Activated CD8-positive, alpha-beta T cell treated with anti-CD3 and anti-CD28 coated beads for 36 hours (primary cell): Measurements from ENCODE around the gene DDA1. TPM values are rescaled to one million over a fixed set of nuclear protein-coding genes. Genes with fewer than 3 reads are reported as not detected.

ENCODE experiments used
- ATAC-seq: fragments of 200-7000 bp; cut with Tn5 transposase; one replicate; pipeline ENCODE4 v1.10.0; 2021; ENCODE audit warnings: mild to moderate bottlenecking, moderate library complexity
- CTCF ChIA-PET: fragments of 350-600 bp; sonication (Branson Sonifier 250); formaldehyde crosslinking; loops from one replicate; lab custom pipeline; 2021; ENCODE audit warnings: antibody characterized with exemption; lab: Charles Lee
- POLR2A ChIA-PET: fragments of 350-600 bp; sonication (Branson Sonifier 250); formaldehyde crosslinking; loops from one replicate; lab custom pipeline; 2021; ENCODE audit warnings: antibody characterized with exemption; lab: Charles Lee
- DNase-seq: peaks from one replicate; pipeline ENCODE4 v3.0.0-alpha.2; 2020
- H3K27ac Mint-ChIP-seq: one replicate; pipeline ENCODE4 v1.8.0; 2021; ENCODE audit warnings: mild to moderate bottlenecking, mixed read lengths
- H3K27me3 Mint-ChIP-seq: one replicate; pipeline ENCODE4 v1.8.0; 2021; ENCODE audit warnings: mixed read lengths
- H3K36me3 Mint-ChIP-seq: one replicate; pipeline ENCODE4 v1.8.0; 2021; ENCODE audit warnings: low read depth, mixed read lengths
- H3K4me1 Mint-ChIP-seq: one replicate; pipeline ENCODE4 v1.8.0; 2021; ENCODE audit warnings: low read depth, mixed read lengths
- H3K4me3 Mint-ChIP-seq: one replicate; pipeline ENCODE4 v1.8.0; 2021; ENCODE audit warnings: mild to moderate bottlenecking, moderate library complexity, mixed read lengths
- H3K9me3 Mint-ChIP-seq: one replicate; pipeline ENCODE4 v1.8.0; 2021; ENCODE audit warnings: mixed read lengths
- intact Hi-C: fragments of 100-400 bp; cut with micrococcal nuclease; formaldehyde crosslinking; loops from one replicate; pipeline ENCODE4 v1.10.0; 2022
- total RNA-seq, 2 experiments: library from RNA; stranded (reverse); gene quantifications; one replicate each; pipeline ENCODE4 v1.2.3, GENCODE V29; 2021
- TF ChIP-seq, protein P1 (sequence below): fragments of 200-600 bp; IDR thresholded peaks from one replicate; pipeline ENCODE4 v1.8.0; 2022; ENCODE audit warnings: antibody characterized with exemption, mild to moderate bottlenecking

Gene DDA1
- total RNA-seq, 2 experiments from 2014 or later, result 25.4 to 33.2 TPM

DNA sequence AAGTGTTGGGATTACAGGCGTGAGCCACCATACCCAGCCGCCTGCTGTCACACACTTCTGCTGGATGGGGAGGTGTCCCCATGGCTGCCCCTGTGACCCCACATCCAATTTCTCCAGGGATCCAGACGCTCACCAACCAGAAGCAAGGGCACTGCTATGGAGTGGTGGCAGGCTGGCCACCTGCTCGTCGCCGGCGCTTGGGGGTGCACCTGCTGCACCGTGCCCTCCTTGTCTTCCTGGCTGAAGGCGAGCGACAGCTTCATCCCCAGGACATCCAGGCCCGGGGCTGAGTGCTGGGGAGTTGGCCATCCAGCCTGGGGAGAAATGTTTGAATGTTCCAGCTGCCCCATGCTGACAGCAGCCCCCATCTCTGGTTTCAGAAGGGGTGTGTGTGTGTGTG lies 23.1 kb upstream of the DDA1 start:
- Mint-ChIP-seq H3K4me3 (no peak overlapping the region), H3K9me3 (no peaks in the 10 kb centered on the region), H3K27ac (no peak overlapping the region), H3K36me3 (peaks cover 24% of the 10 kb centered on the region), H3K27me3 (no peaks in the 10 kb centered on the region), H3K4me1 (peaks cover 3% of the 10 kb centered on the region)
- DNase-seq (no peak), ATAC-seq (no peak)
- TF ChIP-seq, protein P1, sequence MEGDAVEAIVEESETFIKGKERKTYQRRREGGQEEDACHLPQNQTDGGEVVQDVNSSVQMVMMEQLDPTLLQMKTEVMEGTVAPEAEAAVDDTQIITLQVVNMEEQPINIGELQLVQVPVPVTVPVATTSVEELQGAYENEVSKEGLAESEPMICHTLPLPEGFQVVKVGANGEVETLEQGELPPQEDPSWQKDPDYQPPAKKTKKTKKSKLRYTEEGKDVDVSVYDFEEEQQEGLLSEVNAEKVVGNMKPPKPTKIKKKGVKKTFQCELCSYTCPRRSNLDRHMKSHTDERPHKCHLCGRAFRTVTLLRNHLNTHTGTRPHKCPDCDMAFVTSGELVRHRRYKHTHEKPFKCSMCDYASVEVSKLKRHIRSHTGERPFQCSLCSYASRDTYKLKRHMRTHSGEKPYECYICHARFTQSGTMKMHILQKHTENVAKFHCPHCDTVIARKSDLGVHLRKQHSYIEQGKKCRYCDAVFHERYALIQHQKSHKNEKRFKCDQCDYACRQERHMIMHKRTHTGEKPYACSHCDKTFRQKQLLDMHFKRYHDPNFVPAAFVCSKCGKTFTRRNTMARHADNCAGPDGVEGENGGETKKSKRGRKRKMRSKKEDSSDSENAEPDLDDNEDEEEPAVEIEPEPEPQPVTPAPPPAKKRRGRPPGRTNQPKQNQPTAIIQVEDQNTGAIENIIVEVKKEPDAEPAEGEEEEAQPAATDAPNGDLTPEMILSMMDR, result no peak
- intact Hi-C loops, result no loop called here
- POLR2A ChIA-PET, result no interaction called here
- CTCF ChIA-PET, result interaction anchor here (1.3 kb wide), 1 partner anchor 26 kb away, joined by 8 read pairs; no protein-coding TSS in a partner anchor

DNA sequence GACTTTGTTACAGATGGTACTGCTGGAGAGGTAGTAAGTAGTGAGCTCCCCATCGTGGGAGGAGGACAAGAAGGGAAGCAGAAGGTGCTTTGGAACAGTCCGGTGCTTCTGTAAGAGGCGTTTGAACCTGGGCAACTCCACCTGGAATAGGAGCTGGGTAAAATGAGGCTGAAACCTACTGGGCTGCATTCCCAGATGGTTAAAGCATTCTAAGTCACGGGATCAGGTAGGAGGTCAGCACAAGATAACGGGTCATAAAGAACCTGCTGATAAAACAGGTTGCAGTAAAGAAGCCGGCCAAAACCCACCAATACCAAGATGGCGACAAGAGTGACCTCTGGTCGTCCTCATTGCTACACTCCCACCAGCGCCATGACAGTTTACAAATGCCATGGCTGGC lies 22.6 kb upstream of the DDA1 start:
- POLR2A ChIA-PET, result no interaction called here
- DNase-seq (no peak), ATAC-seq (no peak)
- H3K27me3 Mint-ChIP-seq, result no peaks in the 10 kb centered on the region
- intact Hi-C loops, result no loop called here
- no peak overlapping the region for H3K4me3 Mint-ChIP-seq
- H3K36me3 Mint-ChIP-seq, result peaks cover 24% of the 10 kb centered on the region
- H3K4me1 Mint-ChIP-seq, result peaks cover under 1% of the 10 kb centered on the region
- CTCF ChIA-PET, result interaction anchor here (1.3 kb wide), 1 partner anchor 26 kb away, joined by 8 read pairs; no protein-coding TSS in a partner anchor
- TF ChIP-seq, protein P1, result no peak
- H3K27ac Mint-ChIP-seq, result no peak overlapping the region
- H3K9me3 Mint-ChIP-seq, result no peaks in the 10 kb centered on the region

DNA sequence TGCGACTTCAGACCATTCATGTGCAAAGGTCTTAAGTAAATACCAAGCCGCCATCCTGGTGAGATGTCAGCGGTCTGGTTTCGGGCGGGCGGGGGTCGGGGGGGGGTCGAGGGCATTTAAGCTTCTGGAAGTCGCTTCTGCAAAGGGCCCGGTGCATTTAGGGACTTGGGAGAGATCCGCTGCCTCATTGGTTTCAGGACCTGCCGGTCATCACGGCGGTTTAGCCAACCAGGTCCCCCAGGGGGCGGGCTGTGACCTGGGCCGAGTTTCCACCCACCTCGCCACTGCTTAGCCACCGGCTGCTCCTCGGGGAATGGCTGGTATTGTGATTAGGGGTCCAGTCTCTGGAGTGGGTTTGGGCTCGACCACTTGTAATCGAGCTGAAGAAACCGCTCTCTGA lies 19.9 kb upstream of the DDA1 start:
- CTCF ChIA-PET, result interaction anchor here (1.6 to 1.7 kb wide), 2 partner anchors 22 to 34 kb away, joined by 3 to 5 read pairs; partner anchors contain the start of gene BABAM1
- ATAC-seq, result peak; percentile 25
- H3K9me3 Mint-ChIP-seq, result no peaks in the 10 kb centered on the region
- no peak overlapping the region for H3K4me3 Mint-ChIP-seq
- POLR2A ChIA-PET, result interaction anchor here (1.7 kb wide), 1 partner anchor 23 kb away, joined by 4 read pairs; no protein-coding TSS in a partner anchor
- H3K27me3 Mint-ChIP-seq, result no peaks in the 10 kb centered on the region
- TF ChIP-seq, protein P1, result no peak
- peak; percentile 79 for DNase-seq
- H3K4me1 Mint-ChIP-seq, result peaks cover 3% of the 10 kb centered on the region
- H3K36me3 Mint-ChIP-seq, result peaks cover 12% of the 10 kb centered on the region
- intact Hi-C loops, result no loop called here
- H3K27ac Mint-ChIP-seq, result no peak overlapping the region

DNA sequence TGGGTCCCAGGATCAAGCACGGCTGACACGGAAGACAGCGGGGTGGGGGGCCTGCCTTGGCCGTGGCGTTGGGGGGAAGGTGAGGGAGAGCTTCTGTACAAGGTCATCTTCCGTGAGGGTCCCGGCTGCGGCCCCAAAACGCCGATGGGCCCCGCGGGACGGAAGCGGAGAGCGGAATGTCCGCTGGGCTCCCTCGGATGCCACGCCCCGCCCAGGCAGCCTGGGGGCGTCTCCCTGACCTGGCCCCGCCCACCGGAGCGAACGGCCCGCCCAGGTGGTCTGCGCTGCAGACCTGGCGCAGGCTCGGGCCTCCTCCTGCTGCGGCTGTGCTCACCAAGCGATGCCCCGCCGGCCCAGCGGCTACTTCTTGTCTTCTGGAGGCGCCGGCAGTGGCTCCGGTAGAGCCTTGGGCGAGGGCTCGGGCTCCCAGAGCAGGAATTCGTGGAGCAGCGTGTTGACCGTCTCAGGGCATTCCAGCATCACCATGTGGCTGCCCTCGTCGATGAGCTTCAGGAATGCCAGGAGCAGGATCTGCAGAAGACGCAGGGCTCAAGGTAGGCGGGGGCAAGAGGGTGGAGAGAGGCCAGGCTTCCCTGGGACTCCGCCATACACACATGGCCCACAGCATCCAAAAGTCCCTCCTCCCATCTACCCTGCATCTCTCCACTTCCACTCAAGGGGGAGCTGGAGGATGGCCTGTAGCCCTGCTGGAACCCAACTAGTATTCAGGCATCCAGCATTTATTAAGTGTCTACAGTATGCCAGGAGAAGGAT lies 16.9 kb upstream of the DDA1 start:
- Mint-ChIP-seq H3K27ac (peak overlapping the region; percentile 85), H3K9me3 (no peaks in the 10 kb centered on the region), H3K4me3 (peak overlapping the region; percentile 90), H3K36me3 (peaks cover 5% of the 10 kb centered on the region), H3K27me3 (no peaks in the 10 kb centered on the region), H3K4me1 (peaks cover 7% of the 10 kb centered on the region)
- ChIA-PET CTCF (interaction anchor here (0.6 to 4.9 kb wide), 14 partner anchors 10 to 127 kb away, joined by 3 to 34 read pairs (median 4); partner anchors contain the start of genes ABHD8, ANKLE1, ANO8 and BABAM1), POLR2A (interaction anchor here (0.6 to 4.9 kb wide), 8 partner anchors 11 to 163 kb away, joined by 3 to 41 read pairs (median 6); partner anchors contain the start of genes ABHD8, ANKLE1, BABAM1 and DDA1)
- TF ChIP-seq, protein P1, result peak; percentile 81
- intact Hi-C loops, result no loop called here
- ATAC-seq (peak; percentile 97), DNase-seq (peak; percentile 87)
